AG08395 (cell line): ENCODE data around the gene STK39.
"Not testable (repeated sequence)": the region's sequence is repeated elsewhere in the genome, so short reads cannot be mapped to it uniquely, and the experiment has no call there.

Source experiments
- DNase-seq: peaks from one replicate; pipeline ENCODE4 v3.0.0; 2012; ENCODE audit warnings: mixed read lengths, low spot score

Gene STK39

DNA sequence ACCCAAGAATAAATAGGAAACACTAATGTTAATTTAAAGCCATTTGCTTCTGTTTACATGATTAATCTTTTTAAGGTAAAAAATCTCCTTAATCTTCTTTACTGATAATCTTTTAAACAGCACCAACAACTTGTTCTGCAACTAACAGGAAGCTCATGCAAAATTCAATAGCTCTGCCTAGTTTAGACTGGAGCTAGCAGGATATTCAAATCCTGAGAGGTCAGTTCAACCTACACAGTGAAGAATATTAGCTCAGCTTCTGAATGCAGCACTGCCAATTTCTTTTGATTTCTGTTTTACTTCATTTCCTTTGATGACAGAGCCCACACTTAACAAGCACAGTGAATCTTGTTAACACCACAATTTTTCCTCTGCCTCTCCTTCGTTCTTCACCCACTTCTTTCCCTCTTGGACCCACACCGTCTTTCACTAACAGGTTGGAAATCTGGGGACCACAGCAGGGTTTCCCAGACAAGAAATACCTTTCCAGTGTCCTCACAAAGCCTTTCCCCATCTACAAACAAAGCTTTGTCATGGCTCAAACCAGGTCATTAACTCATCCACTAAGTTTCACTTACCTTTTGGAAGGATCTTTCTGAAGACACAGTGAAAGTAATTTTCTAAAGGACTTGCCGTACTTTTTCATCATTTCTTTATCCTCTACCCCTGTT lies 109.8 kb downstream of the STK39 start:
- no peak for DNase-seq

DNA sequence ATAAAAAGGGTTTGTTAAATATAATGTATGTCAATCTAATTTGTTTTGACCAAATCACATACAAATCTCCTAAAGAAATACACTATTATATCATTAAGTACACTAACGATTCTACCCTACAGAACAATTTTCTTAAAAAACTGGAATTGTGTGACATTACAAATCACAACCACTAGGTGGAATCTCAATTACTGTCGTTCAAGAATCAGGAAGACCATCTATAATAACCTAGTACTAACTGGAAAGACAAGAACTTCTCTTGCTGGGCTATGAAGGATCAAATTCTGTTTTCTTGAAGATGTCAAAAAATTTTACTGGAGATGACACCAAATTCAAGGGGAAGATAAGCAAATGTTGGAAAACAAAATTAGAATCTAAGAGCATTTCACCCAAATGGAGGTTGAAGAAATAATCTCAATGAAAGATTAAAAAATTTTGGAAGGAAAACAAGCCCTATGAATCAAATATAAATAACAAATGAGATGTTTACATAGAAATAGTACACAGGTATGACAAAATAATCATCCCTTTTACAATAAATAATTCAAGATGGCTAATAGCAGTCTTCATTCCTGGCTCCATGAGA lies 110.9 kb downstream of the STK39 start:
- peak; percentile 48 for DNase-seq

DNA sequence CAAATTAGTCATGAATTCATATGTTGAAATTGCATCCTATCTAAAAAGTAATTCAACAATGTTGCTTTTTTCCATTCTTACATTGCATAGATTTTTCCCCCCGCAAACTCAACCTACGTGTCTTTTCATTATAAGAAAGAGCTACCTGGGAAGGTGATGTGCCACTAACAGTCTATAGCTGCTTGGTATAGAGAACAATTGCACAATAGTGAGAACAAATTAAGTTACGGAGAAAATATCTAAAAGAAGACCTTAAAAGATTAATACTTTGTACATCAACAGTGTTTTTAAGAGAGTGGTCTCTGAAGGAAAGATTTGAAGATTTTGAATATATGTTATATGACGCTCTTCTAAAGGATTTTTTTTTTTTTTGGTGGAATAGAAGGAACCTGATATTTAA lies 111.8 kb downstream of the STK39 start:
- no peak for DNase-seq

DNA sequence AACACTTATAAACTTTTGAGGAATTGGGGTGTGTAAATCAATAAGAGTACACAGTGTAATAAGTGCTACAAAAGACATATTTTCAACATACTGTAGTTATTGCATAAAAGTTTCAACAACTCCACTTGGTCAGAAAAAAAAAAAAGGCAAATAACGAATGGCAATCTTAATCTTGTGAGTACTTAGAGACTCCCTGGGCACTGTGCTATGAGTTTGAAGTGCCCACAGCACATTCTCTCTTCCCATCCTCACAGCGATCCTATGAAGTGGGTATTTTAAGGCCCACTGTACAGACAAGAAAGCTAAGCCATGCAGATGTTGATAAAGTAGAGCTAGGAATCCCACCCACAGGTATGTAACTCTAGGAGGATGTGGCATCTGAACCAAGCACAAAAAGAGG lies 112.3 kb downstream of the STK39 start:
- no peak for DNase-seq

DNA sequence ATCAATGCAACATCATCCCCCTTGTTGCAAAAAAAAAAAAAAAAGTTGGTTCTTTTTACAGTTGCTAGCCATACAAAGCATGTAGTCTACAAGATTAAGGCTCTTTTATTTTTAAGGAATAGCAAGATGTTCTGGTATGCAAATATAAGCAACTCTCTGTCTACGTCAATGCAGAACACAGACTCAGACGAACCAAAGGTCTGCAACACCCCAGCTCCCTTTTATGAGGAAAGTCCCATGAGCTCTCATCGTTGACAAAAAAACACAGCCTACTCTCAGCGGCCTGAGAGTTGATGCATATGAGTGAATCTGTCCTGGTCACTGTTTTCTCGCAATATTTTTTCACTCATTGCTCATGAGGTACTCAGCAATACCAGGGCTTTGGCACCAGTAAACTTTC lies 112.9 kb downstream of the STK39 start:
- no peak for DNase-seq

DNA sequence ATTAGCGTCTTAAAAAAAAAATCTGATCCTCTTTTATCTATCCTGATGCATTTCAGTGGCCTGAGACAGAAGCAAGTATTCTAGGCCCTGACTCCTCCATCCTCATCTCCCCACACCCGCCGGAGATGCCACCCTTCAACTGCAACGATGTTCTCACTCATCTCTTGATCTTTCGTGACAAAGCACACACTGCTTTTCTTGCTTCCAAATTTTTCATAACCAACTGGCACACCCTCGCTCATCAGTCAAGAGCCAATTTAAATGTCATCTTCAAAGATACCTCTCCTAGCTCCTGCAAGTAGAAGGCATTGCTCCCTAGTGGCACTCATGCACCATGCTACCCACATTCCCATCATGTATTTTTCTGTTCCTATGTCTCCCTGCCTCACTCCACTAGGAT lies 115.0 kb downstream of the STK39 start:
- DNase-seq = no peak

DNA sequence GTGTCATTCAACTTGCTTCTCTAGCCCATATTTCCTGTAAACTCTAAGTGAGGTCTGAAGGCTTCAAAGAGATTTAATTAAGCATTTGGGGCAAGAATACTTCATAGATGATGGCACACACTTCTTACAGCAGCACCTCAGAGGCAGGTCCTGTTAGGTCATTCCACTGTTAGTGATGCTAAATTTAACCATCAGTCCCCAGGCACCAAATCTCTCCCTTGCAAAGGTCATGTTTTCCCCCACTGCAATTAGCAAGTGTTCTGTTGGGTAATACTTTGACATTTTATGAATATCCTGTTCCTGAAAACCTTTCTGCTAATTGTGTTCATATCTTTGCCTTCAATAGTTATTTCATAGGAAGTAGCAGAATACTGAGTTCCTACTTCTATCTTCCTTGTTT lies 117.0 kb downstream of the STK39 start:
- no peak for DNase-seq

DNA sequence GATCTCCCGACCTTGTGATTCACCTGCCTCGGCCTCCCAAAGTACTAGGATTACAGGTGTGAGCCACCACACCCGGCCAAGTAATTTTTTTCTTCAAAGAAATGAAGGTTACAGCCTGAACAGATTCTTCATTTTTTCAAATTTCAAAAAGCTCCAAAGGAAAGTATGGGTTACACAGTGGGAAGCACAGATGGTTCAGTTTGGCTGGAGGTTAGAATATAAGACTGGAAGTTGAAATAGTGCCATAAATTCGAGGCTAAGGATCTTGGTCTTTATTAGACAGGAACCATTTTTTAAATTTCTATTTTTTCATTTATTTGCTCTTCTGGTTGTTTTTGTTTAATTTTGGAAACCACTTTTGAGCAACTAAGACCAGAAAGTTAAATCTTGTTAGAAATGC lies 120.0 kb downstream of the STK39 start:
- DNase-seq = no peak

DNA sequence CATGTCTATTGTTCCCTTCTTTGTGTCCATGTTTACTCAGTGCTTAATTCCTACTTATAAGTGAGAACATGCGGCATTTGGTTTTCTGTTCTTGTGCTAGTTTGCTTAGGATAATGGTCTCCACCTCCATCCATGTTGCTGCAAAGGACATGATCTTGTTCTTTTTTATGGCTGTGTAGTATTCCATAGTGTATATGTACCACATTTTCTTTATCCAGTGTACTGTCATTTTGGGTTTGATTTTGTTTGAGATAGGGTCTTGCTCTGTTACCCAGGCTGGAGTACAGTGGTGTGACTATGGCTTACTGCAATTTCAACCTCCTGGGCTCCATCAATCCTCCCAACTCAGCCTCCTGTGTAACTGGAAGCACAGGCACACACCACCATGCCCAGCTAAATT lies 125.2 kb downstream of the STK39 start:
- not testable (repeated sequence) for DNase-seq

DNA sequence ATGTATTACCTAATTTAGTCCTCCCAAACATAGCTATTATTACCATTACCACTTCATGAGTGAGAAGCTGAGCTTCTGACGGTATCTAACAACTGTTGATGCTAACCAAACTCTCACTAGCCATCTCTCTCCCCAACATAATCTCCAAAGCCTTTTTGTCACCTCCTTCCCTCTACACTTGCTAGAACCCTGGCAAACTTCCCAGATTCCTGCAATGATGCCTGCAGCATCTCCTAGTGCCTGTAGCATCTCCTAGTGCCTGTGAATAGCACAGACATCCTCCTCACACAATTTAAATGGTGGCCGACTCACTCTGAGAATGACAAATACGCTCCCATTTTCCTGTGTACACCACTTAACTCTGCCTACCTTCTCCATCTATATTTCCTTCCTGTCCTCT lies 126.7 kb downstream of the STK39 start:
- no peak for DNase-seq

DNA sequence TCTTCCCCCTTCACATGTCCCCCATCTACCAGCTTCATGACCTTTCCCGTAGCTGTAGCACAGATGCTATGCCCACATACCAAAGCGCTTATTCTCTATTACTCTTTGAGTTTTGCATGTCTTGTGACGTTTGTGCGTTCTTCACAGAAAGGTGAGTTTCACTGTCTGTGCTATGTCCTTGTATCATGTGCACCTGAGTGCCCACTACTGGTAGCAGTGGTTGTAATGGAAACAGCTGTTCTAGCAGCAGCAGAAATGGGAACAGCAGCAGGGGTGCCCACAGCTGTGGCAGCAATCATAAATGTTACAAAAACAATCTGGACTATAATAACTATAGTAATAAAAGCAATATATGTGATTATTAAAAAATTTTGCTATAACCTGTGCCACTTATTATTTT lies 127.1 kb downstream of the STK39 start:
- DNase-seq = no peak

DNA sequence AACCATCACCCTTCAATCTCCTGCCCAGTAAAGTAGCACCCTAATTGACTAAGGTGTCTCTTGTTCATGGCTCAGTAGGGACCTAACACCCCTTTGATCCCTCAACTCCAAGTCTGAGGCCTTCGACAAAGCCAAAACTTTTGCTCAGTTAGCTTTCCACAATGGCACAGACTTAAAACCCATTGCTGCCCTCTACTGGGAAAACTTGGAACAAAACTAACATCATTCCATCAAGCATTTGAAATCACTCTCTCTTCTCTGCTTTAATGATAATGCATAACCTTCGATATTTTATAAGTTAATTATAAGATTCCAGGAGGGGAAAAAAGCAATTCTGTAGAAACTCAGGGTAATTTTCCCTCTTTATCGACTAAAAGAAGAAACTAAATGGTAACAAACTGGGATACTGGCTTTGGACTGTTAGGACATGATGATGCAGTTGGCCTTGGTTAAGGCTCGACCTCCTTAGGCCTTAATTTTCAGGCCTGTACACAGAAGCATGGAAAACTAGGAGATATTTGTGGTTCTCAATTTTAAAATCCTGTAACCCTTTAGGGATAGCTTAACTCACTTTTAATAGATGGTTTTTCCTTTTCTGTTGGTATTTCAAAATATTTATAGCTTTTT lies 127.8 kb downstream of the STK39 start:
- DNase-seq = peak; percentile 43

DNA sequence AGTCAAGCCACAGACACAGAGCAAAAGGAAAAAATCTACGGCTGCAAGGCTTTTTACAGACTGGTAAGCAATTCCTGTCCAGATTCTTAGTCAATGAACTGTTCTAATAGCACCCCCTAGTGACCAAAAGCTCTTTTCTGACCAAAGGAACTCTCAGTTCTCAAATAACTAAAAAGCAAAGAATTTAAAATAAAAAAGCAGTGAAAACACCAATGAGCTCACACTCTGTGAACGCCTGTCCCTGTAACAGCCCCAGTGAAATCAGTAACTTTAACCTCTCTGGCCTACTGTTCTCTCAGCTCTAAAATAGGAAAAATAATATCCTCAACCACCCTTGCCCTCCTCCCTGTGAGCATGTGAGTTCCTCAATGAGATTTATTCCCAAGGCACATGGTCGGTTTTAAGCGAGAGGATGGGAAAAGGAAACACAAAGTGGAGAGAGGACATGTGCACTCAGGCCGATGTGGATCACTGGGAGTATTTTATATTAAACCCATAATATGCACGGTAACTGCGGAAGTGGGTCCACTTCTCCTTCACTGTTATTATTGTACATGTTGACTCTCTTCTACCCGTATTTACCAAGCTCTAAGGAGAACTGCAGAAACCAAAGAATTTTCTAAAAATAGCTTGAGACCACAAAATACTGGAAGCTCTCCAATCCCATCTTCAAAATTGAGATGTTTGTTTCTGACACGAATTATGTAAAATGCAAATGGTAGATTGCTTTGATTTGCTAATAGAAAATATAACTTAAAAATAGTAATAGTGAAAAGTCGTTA lies 128.5 kb downstream of the STK39 start:
- DNase-seq = peak; percentile 52

DNA sequence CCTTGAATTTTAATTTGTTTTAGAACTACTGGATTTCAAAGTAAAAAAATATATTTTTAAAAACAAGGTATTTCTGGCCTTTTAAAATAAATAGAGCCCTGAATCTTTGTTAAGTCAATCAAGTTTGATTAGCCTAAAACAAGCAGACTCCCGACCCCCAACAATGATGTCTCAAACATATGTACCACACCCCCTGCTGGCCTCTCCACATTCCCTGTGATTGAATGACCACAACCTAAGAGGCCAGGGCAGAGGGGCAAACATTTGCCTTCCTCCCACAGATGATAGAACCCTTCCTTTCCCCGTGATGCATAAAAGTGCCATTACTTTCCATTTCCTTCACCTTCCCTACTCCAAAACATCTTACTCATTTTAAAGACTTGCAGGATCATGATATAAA lies 130.9 kb downstream of the STK39 start:
- no peak for DNase-seq

DNA sequence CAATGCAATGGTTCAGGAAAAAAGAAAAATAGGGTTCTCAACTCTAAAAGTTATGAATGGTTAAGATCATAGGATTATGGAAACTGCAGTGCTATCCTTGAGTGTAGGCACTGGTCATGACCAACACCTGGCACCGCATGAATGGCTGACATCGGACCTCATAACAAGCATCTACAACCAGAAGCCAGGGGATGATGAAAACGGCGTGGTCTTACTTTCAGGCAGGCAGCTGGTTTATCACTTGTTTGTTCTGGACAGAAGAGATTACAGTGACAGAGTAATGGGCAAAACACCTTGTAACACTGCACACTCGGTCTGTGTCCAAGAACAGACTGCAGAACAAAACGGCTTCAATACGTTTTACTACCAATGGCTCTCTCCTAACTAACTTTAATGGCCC lies 132.8 kb downstream of the STK39 start:
- no peak for DNase-seq

DNA sequence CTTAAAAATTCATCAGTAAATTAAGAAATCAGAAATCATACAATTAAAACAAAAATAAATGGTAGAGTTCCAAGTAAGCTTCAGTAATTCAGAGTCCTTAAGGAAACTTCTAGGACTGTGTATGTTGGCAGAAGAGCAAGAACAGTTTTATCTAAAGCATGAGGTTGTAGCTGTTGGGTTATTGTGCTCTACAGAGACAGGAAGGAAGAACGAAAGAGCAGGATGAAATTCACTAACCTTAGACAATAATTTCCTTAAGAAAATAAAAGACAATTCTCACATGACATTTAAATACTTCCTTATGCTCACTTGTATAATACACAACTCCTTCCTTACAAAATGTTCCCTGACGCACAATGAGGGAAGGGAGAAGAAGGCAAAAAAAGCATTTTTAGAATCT lies 133.4 kb downstream of the STK39 start:
- no peak for DNase-seq

DNA sequence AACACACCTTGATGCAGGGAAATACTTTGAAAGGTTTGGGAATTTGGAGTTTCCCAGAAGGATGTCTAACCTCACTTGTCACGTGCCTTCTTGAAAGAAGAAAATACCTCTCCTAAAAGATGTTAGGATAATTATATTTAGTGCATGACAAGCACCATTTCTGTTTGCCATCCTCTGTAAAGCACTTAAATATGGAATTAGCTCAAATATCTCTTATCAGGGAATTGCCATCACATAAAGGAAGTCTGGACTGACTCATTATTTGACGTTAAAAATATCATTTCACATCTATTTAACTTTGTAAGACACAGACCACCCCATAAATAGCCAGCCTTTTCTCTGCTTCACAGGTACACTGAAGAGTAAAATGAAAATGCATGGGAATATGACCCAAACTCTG lies 140.1 kb downstream of the STK39 start:
- no peak for DNase-seq

DNA sequence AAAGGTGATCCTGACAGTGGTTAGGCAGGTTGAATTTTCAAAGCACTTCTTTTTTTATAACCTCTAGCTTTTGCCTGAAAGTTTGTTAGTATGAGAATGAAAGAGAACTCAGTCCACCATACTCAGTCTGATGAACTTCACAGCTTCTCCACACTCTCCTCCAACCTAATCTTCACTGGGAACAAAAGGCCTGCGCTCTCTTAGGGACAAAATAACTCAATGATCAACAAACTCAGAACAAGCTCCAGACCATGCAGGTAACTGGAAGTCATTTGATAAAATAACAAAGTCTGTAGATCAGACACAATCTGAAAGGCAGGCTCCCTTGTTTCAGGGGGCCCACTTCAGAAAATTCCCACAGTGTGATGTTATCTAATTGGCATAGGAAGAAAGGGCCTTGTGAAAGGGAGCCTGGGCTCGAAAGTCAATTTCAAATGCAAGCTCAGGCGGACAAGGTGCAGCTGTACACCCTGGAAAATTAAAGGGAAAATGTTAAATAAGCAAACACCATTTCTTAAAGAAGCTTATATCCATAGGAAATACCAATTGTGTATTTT lies 142.2 kb downstream of the STK39 start:
- no peak for DNase-seq

DNA sequence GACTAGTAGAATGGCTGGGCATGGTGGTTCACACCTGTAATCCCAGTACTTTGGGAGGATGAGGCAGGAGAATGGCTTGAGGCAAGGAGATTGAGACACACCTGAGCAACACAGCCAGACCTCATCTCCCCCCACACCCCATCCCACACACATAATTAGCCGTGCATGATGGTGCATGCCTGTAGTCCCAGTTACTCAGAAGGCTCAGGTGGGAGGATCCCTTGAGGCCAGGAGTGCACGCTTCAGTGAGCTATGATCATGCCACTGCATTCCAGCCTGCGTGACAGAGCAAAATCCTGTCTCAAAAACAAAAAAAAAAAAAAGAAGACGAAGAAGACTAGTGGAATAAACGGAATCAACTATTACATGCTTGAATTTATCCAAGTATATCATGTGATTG lies 150.0 kb downstream of the STK39 start:
- DNase-seq = no peak

DNA sequence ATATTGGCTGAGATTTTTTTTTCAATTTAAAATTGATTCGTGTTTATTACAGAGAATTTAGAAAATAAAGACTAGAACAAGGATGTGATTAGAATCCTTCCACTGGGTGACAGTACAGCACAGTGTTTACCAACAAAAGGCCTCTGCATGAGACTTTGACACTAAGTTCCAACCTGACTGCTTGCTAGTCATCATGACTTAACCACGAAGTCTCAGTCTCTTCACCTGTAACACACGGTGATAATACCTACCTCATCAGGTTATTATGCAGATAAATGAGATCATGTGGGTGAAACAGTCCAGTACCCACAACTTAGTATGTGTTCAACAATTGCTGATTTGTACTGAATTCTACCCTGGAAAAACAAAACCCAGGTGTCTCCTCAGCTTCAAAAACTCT lies 151.2 kb downstream of the STK39 start:
- DNase-seq = no peak

DNA sequence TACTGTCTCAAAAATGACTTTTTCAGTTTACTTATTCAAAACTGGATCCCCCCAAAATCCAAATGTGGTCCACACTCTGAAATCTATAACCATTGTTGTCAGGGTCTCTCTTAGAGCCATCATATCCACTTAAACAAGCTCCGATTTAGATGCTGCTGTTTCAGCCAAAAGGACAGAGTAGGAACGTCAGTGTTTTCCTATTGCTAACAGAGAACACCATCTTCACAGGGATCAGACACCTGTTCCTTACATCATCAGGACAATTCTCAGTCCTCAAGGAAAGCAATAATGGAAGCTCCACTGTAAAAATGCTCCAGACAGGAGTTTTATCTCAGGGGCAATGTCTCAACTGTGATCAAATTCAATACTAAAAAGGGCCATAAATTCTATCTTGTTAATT lies 155.4 kb downstream of the STK39 start:
- DNase-seq = no peak

DNA sequence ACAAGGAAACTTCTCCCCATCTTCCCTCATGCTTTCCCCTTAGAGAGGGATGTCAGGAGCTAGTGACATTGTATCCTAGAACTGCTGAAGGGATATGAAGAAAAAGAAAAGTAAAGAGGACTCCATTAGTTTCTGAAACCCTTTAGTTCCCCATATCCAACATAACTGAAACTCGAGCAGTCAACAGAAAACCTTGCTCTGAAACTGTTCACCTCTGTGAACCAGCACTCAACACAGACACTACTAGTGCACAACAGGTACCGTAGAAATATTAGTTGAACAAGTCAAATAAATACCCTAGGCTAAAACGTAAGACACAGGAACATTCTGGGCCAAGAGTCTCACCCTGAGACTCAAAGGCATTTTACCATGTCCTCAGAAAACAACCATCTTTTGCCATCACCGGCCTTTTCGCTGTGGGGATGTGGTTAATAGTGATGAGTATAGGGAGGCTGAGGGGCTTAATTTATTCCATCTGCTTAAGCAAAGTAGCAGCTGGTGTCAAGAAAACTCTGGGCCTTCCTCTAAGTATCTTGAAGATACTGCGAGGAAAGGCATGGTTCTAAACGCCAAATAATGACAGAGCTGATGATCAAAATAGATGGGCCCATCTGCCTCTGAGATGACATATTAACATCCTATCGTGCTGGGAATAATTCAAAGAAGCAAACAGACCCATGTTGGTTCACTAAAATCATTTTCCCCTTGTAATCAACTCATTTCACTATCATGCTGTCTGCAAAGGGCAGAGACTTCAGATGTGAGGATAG lies 156.8 kb downstream of the STK39 start:
- no peak for DNase-seq
